Calu3 (cell line): ENCODE data around the gene PAQR4. TPM values are rescaled to one million over a fixed set of nuclear protein-coding genes. Genes with fewer than 3 reads are reported as not detected.

Experiments
- BruUV-seq: library from RNA; stranded (reverse); fragments of 400-500 nt; replicated peaks from 2 replicates; lab custom pipeline; 2021; lab: Mats Ljungman, UMichigan
- CTCF ChIA-PET: fragments of 300-600 bp; sonication (Branson Sonifier 250); formaldehyde crosslinking; loops from one replicate; lab custom pipeline; 2022; ENCODE audit warnings: antibody characterized with exemption; lab: Charles Lee
- DNase-seq: peaks from one replicate; pipeline ENCODE4 v3.0.0; 2022
- H3K27ac Mint-ChIP-seq: one replicate; pipeline ENCODE4 v1.8.0; 2022; ENCODE audit warnings: mixed read lengths; ENCODE audit not compliant: unreplicated experiment
- H3K27me3 Mint-ChIP-seq: one replicate; pipeline ENCODE4 v1.8.0; 2022; ENCODE audit warnings: mixed read lengths; ENCODE audit not compliant: unreplicated experiment
- H3K36me3 Mint-ChIP-seq: one replicate; pipeline ENCODE4 v1.8.0; 2022; ENCODE audit warnings: mild to moderate bottlenecking, moderate library complexity, mixed read lengths; ENCODE audit not compliant: insufficient read depth, unreplicated experiment
- H3K4me1 Mint-ChIP-seq: one replicate; pipeline ENCODE4 v1.8.0; 2022; ENCODE audit warnings: mild to moderate bottlenecking, low read depth, mixed read lengths; ENCODE audit not compliant: unreplicated experiment
- H3K4me3 Mint-ChIP-seq: one replicate; pipeline ENCODE4 v1.8.0; 2022; ENCODE audit warnings: mild to moderate bottlenecking, low read depth, moderate library complexity, mixed read lengths; ENCODE audit not compliant: unreplicated experiment
- H3K9me3 Mint-ChIP-seq: one replicate; pipeline ENCODE4 v1.8.0; 2022; ENCODE audit warnings: low read depth, mixed read lengths; ENCODE audit not compliant: unreplicated experiment
- intact Hi-C: fragments of 100-400 bp; cut with micrococcal nuclease; formaldehyde crosslinking; loops from one replicate; pipeline ENCODE4 v1.10.0; 2022; ENCODE audit not compliant: unreplicated experiment
- total RNA-seq: library from RNA; stranded (reverse); gene quantifications from 2 replicates; pipeline ENCODE4 v1.2.3, GENCODE V29; 2022
- TF ChIP-seq, protein P1 (sequence below): fragments of 200-600 bp; IDR thresholded peaks from one replicate; pipeline ENCODE4 v1.8.0; 2022; ENCODE audit warnings: antibody characterized with exemption; ENCODE audit not compliant: unreplicated experiment

Gene PAQR4
- total RNA-seq, 1 experiment from 2014 or later, result 56.0 TPM

DNA sequence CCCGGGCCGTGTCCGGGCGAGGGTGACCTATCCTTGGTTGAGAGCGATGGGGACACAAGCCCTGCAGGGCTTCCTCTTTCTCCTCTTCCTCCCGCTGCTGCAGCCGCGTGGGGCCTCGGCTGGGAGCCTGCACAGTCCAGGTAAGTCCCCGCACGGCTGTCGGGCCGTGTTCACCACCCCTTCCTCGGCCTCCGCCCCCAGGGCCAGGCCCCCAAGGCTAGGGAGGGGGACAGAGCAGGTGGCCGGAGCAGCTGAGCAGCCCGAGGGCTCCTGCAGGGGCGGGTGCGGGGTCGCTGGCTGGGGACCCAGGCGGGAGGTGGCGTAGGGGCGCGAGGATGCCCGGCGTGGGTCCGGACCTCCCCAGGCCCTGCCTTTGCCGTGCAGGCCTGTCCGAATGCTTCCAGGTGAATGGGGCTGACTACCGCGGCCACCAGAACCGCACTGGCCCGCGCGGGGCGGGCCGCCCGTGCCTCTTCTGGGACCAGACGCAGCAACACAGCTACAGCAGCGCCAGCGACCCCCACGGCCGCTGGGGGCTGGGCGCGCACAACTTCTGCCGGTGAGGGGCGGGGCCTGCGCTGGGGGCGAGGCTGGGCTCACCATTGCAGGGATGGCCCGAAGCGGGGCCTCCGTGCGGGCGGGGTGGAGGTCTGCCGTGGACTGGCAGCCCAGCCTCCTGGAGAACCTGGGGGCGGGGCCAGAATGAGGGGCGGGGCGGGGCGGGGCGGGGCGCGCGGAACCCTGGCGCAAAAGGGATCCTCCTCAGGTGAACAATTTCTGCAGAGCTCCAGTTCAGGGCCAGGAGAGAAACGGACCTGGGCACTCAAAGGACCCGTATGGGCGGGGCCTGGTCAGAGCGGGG lies 4.4 kb upstream of the PAQR4 start:
- peaks cover 76% of the 10 kb centered on the region for H3K27me3 Mint-ChIP-seq
- CTCF ChIA-PET, result interaction anchor here (0.6 kb wide), 1 partner anchor 52 kb away, joined by 3 read pairs; no protein-coding TSS in a partner anchor
- no peaks in the 10 kb centered on the region for H3K9me3 Mint-ChIP-seq
- TF ChIP-seq, protein P1, sequence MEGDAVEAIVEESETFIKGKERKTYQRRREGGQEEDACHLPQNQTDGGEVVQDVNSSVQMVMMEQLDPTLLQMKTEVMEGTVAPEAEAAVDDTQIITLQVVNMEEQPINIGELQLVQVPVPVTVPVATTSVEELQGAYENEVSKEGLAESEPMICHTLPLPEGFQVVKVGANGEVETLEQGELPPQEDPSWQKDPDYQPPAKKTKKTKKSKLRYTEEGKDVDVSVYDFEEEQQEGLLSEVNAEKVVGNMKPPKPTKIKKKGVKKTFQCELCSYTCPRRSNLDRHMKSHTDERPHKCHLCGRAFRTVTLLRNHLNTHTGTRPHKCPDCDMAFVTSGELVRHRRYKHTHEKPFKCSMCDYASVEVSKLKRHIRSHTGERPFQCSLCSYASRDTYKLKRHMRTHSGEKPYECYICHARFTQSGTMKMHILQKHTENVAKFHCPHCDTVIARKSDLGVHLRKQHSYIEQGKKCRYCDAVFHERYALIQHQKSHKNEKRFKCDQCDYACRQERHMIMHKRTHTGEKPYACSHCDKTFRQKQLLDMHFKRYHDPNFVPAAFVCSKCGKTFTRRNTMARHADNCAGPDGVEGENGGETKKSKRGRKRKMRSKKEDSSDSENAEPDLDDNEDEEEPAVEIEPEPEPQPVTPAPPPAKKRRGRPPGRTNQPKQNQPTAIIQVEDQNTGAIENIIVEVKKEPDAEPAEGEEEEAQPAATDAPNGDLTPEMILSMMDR, result no peak
- peak; percentile 81 for DNase-seq
- peaks cover 15% of the 10 kb centered on the region for H3K4me1 Mint-ChIP-seq
- H3K27ac Mint-ChIP-seq, result peak overlapping the region; percentile 54
- H3K36me3 Mint-ChIP-seq, result peaks cover 44% of the 10 kb centered on the region
- no TSS peak for BruUV-seq
- peak overlapping the region; percentile 81 for H3K4me3 Mint-ChIP-seq
- intact Hi-C loops, result no loop called here

DNA sequence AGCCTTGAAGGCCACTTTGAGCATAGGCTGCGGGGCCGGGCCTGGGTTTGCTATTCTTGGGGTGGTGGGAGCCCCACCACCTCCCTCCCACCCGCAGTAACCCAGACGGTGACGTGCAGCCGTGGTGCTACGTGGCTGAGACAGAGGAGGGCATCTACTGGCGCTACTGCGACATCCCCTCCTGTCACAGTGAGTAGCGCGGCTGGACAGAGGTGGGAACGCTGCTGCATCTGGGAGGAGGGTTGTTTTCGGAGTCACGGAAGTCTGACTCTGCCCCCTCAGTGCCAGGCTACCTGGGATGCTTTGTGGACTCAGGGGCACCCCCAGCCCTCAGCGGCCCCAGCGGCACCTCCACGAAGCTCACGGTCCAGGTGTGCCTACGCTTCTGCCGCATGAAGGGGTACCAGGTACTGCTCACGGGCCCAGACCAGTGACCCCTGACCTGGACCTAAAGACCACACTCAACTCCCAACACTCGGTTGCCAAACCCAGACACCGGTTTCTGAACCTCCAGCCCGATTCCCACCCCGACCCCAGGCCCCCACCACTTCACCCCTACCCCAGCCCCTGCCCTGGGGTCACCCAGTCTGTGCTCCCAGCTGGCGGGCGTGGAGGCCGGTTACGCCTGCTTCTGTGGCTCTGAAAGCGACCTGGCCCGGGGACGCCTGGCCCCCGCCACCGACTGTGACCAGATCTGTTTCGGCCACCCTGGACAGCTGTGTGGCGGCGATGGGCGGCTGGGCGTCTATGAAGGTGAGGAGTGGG lies 2.9 kb upstream of the PAQR4 start:
- no peak overlapping the region for H3K27ac Mint-ChIP-seq
- intact Hi-C loops, result no loop called here
- TF ChIP-seq, protein P1, result no peak
- H3K36me3 Mint-ChIP-seq, result peaks cover 53% of the 10 kb centered on the region
- H3K4me3 Mint-ChIP-seq, result no peak overlapping the region
- no TSS peak for BruUV-seq
- DNase-seq, result no peak
- H3K9me3 Mint-ChIP-seq, result no peaks in the 10 kb centered on the region
- CTCF ChIA-PET, result no interaction called here
- peaks cover 62% of the 10 kb centered on the region for H3K27me3 Mint-ChIP-seq
- peaks cover 18% of the 10 kb centered on the region for H3K4me1 Mint-ChIP-seq

DNA sequence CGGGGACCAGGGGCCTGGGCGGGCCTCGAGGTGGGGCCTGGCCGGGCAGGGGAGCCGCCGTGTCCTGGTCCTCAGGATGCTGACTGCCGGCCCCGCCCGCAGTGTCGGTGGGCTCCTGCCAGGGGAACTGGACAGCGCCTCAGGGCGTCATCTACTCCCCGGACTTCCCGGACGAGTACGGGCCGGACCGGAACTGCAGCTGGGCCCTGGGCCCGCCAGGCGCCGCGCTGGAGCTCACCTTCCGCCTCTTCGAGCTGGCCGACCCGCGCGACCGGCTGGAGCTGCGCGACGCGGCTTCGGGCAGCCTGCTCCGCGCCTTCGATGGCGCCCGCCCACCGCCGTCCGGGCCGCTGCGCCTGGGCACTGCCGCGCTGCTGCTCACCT lies 2.3 kb upstream of the PAQR4 start:
- peak; percentile 55 for DNase-seq
- intact Hi-C loops, result no loop called here
- H3K27ac Mint-ChIP-seq, result no peak overlapping the region
- TF ChIP-seq, protein P1, result no peak
- no TSS peak for BruUV-seq
- H3K27me3 Mint-ChIP-seq, result peaks cover 56% of the 10 kb centered on the region
- CTCF ChIA-PET, result interaction anchor here (0.8 kb wide), 1 partner anchor 9 kb away, joined by 4 read pairs; no protein-coding TSS in a partner anchor
- H3K4me3 Mint-ChIP-seq, result no peak overlapping the region
- peaks cover 59% of the 10 kb centered on the region for H3K36me3 Mint-ChIP-seq
- peaks cover 22% of the 10 kb centered on the region for H3K4me1 Mint-ChIP-seq
- no peaks in the 10 kb centered on the region for H3K9me3 Mint-ChIP-seq

DNA sequence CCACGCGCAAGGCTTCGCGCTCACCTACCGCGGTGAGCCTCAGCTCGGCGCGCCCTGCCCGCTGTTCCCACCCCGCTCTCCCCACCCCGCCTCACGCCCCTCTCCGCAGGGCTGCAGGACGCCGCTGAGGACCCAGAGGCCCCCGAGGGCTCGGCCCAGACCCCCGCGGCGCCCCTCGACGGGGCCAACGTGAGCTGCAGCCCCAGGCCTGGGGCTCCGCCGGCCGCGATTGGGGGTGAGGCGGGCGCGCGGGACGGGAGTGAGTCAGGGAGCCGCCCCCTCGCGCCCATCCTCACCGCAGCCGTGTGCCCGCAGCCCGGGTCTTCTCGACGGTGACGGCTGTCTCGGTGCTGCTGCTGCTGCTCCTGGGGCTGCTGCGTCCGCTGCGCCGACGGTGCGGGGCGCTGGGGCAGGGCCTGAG lies 1.9 kb upstream of the PAQR4 start:
- no peak for DNase-seq
- peaks cover 52% of the 10 kb centered on the region for H3K27me3 Mint-ChIP-seq
- TF ChIP-seq, protein P1, result no peak
- CTCF ChIA-PET, result interaction anchor here (0.8 kb wide), 1 partner anchor 9 kb away, joined by 4 read pairs; no protein-coding TSS in a partner anchor
- no TSS peak for BruUV-seq
- intact Hi-C loops, result no loop called here
- H3K36me3 Mint-ChIP-seq, result peaks cover 63% of the 10 kb centered on the region
- H3K27ac Mint-ChIP-seq, result no peak overlapping the region
- H3K4me1 Mint-ChIP-seq, result peaks cover 27% of the 10 kb centered on the region
- no peak overlapping the region for H3K4me3 Mint-ChIP-seq
- no peaks in the 10 kb centered on the region for H3K9me3 Mint-ChIP-seq
